Transverse colon (tissue), 4 donors: ENCODE measurements around the gene CELF4. TPM values are rescaled to one million over a fixed set of nuclear protein-coding genes. Genes with fewer than 3 reads are reported as not detected.
A peak's percentile ranks its signal among the peaks of the same experiment; 100 is the strongest.

Experiments used
- DNase-seq: peaks from one replicate; pipeline ENCODE4 v3.0.0-alpha.2; 2019
- H3K27ac ChIP-seq, 4 donors: fragments of 200-600 bp; sonication (generic); 2 replicates each; pipeline ENCODE4 v1.5.1; 2016 to 2018; ENCODE audit warnings: inconsistent platforms in 4 of 4
- H3K27me3 ChIP-seq: fragments of 200-600 bp; sonication (generic); 2 replicates; pipeline ENCODE4 v1.5.1; 2017; ENCODE audit warnings: inconsistent platforms
- H3K36me3 ChIP-seq, 4 donors: fragments of 200-600 bp; sonication (generic); 2 replicates each; pipeline ENCODE4 v1.5.1; 2017 to 2019; ENCODE audit warnings: inconsistent platforms in 4 of 4
- H3K4me1 ChIP-seq, 4 donors: fragments of 200-600 bp; sonication (generic); 2 replicates each; pipeline ENCODE4 v1.5.1; 2017 to 2020; ENCODE audit warnings: inconsistent platforms in 4 of 4
- H3K4me3 ChIP-seq, 4 donors: fragments of 200-600 bp; sonication (generic); 1 replicate in 1 of 4; 2 replicates in 3 of 4; pipeline versions ENCODE4 v1.5.1 to v1.6.1; 2017 to 2019; ENCODE audit warnings: inconsistent platforms in 4 of 4
- H3K9me3 ChIP-seq, 2 donors: fragments of 200-600 bp; sonication (generic); 2 replicates each; pipeline ENCODE4 v1.5.1; 2017 to 2019; ENCODE audit warnings: inconsistent platforms in 2 of 2
- EP300 ChIP-seq: sonication (generic); formaldehyde crosslinking; IDR thresholded peaks from one replicate; pipeline ENCODE4 v1.6.1; 2017; ENCODE audit warnings: antibody characterized with exemption, low read depth
- POLR2A ChIP-seq: fragments of 450-650 bp; IDR thresholded peaks from one replicate; pipeline ENCODE4 v1.6.1; 2016; ENCODE audit warnings: antibody characterized with exemption, mild to moderate bottlenecking, moderate library complexity
- POLR2AphosphoS5 ChIP-seq, 3 donors: sonication (generic); formaldehyde crosslinking; IDR thresholded peaks; one replicate each; pipeline ENCODE4 v1.6.1; 2016; ENCODE audit warnings: antibody characterized with exemption in 3 of 3
- WGBS, 2 donors: methylation state at CpG; one replicate each; pipeline ENCODE4 v1.1.5; 2018; ENCODE audit warnings: low coverage in 1 of 2; 5-methylcytosine and 5-hydroxymethylcytosine counted together
- in situ Hi-C, 4 donors: fragments of 200-750 bp; cut with MboI; loops; one replicate each; pipeline versions ENCODE4 v1.15.0 to v1.15.1; 2017; ENCODE audit warnings: low sequenced_read_pairs in 3 of 4, low pct_ligation_motif_present in 1 of 4, low pct_unique_long_range_greater_than_20kb in 1 of 4
- intact Hi-C: fragments of 100-400 bp; cut with DNase I; formaldehyde crosslinking; loops from one replicate; pipeline ENCODE4 v1.15.1; 2023; ENCODE audit warnings: low total_unique reads
- total RNA-seq, 4 donors: library from RNA; depleted of rRNA; stranded (reverse); fragments of >200 nt; gene quantifications; one replicate each; pipeline ENCODE4 v1.1.0, GENCODE V29; 2016
- TF ChIP-seq, protein P1 (sequence below), 5 experiments: fragments of 200-600 bp in 3 of 5; fragments of 450-650 bp in 2 of 5; sonication (generic) in 3 of 5; IDR thresholded peaks; 1 replicate in 2 of 5; 2 replicates in 3 of 5; pipeline ENCODE4 v1.5.1; 2016 to 2017; ENCODE audit warnings: antibody characterized with exemption in 5 of 5, inconsistent platforms in 3 of 5, mild to moderate bottlenecking in 2 of 5, moderate library complexity in 1 of 5

Gene CELF4
- total RNA-seq, 4 donors from 2014 or later = 0.14 to 0.75 TPM; not detected in 2

DNA sequence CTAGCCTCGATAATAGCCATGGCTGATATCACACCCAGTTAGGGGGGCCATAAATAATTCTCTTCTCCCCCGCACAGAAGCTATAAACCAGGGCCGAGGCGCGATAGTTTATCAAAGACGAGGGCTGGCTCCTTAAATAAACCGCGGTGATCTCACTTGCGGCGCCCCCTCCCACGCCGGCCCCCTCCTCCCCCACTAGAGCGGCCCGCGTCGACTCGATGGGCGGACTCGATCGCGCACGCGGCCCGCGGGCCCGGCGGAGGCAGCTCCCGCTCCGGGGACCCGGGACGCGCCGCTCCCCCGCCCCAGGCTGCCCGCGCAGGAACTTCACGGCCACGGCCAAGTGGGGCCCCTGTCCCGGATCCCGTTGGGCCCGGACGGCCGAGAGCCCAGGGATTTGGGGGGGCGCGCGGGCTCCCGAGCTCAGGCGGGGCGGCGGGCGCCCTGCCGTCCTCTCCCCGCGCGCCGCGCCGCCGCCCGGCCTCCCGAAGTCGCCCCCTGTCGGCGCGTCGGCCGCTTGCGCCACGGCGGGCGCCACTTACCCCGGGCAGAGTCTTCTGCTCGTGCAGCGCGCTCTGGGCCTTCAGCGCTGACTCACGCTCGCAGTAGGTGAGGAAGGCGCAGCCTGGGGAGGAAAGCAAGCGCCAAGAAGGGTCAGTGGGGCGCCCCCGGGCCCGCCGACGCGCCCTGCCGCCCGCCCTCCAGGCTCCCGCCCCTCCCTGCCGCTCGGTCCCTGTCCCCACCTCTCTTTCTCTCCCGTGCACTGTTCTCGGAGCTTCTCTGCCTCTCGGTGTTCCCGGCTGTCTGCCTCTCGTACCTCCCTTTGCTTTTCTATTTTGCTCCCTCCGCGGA, 80.4 kb downstream of the CELF4 start:
- in situ Hi-C loops = no loop called here
- no peak overlapping the region for H3K27ac ChIP-seq
- WGBS, 2 donors = 0 to 9% methylated on average over 4 to 50 of the region's 98 CpGs
- no peaks in the 10 kb centered on the region for H3K36me3 ChIP-seq
- no peaks in the 10 kb centered on the region for H3K9me3 ChIP-seq
- TF ChIP-seq POLR2A (no peak), EP300 (no peak), POLR2AphosphoS5 (IDR thresholded peaks at IDR 0.05) (no peak)
- TF ChIP-seq, protein P1, sequence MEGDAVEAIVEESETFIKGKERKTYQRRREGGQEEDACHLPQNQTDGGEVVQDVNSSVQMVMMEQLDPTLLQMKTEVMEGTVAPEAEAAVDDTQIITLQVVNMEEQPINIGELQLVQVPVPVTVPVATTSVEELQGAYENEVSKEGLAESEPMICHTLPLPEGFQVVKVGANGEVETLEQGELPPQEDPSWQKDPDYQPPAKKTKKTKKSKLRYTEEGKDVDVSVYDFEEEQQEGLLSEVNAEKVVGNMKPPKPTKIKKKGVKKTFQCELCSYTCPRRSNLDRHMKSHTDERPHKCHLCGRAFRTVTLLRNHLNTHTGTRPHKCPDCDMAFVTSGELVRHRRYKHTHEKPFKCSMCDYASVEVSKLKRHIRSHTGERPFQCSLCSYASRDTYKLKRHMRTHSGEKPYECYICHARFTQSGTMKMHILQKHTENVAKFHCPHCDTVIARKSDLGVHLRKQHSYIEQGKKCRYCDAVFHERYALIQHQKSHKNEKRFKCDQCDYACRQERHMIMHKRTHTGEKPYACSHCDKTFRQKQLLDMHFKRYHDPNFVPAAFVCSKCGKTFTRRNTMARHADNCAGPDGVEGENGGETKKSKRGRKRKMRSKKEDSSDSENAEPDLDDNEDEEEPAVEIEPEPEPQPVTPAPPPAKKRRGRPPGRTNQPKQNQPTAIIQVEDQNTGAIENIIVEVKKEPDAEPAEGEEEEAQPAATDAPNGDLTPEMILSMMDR (IDR thresholded peaks at IDR 0.05) = peak in 3 of 5 experiments; percentile 9 to 23 (median 22)
- peak; percentile 16 for DNase-seq
- peaks cover 71% of the 10 kb centered on the region for H3K27me3 ChIP-seq
- intact Hi-C loops = no loop called here
- H3K4me3 ChIP-seq = peak overlapping the region in 1 of 4 donors; percentile 39
- peaks cover 0 to 7% (median 3%) of the 10 kb centered on the region in 4 donors for H3K4me1 ChIP-seq

DNA sequence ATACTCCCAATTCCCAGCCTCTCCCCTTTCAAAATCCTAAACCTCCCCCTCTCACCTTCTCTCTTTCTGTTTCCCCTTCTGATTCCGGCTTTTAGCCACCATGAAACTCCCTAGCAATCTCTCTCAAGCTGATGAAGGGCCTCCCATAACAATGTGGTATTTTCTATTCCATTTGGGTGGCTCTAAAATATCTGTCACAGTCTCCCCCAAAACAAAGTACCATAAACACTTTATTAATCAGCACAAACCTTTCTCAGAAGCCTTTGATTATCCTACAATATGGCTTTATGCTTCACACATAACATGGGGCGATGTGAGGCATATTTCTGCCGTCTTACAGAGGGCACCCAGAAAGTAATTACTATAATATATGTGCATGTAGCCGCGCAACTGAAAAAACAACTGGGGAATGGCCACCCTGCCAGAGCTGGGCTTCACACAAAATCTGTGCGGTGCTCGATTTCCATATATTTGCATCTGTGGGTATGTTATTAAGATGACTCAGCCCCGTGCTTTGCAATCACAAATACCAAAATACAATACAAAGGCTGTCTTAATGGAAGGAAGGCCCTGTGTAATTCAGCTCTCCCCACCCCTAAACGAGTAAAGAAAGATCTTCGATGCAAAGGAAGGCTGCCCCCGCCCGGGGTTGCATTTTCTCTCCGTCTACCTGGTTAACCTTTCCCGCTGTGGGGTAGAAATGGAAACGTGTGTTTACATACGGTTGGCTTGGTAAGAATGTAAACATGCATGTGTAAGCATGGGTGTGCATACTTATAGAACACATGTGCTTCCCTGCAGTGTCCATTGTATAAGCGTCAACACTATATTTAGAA, 81.4 kb downstream of the CELF4 start:
- WGBS, 2 donors = 27 to 32% methylated on average over 5 to 17 of the region's 17 CpGs
- intact Hi-C loops = no loop called here
- no peaks in the 10 kb centered on the region for H3K36me3 ChIP-seq
- no peaks in the 10 kb centered on the region for H3K9me3 ChIP-seq
- no peak overlapping the region for H3K27ac ChIP-seq
- in situ Hi-C loops = no loop called here
- TF ChIP-seq EP300 = no peak
- TF ChIP-seq POLR2A = no peak
- TF ChIP-seq, protein P1 (IDR thresholded peaks at IDR 0.05) = no peak
- TF ChIP-seq POLR2AphosphoS5 (IDR thresholded peaks at IDR 0.05) = no peak
- H3K27me3 ChIP-seq = peaks cover 61% of the 10 kb centered on the region
- no peak overlapping the region for H3K4me3 ChIP-seq
- DNase-seq = no peak
- peaks cover 0 to 7% (median 3%) of the 10 kb centered on the region in 4 donors for H3K4me1 ChIP-seq

DNA sequence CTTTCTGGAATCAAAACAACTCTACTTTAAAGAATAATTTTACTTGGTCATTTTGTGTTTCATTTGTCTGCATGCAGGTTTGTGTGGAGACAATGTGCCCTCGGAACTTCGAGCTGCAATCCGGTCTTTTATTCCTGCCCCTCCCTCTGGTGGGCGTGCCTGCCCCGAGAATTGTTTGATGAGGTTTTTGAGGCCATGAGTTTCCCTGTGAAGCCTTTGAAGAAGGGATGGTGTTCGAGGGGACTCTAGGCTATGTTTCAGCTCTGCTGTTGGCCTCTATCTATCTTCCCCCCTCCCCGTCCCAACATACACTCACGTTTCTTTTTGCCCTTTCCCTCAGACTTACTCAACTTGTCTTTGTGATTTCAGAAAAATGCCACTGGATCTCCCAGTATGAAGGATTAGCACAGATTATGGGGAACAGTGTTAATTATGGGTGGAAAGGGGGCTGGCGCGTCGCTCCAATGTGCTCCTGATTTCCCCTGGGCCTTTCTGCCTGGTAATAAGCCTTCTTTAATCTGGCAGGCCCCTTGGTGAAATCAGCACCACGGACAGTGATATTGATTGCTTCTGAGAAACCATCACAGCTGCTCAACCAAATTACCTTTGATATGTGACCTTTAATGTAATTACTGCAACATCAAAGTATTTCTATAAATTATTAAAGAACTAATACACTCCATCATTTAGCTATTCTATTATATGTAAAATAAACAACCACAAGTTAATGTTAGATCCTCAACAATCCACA, 82.2 kb downstream of the CELF4 start:
- 30 to 38% methylated on average over 9 to 12 of the region's 12 CpGs for WGBS, 2 donors
- Histone ChIP-seq H3K9me3 (no peaks in the 10 kb centered on the region), H3K27me3 (peaks cover 53% of the 10 kb centered on the region), H3K36me3 (no peaks in the 10 kb centered on the region), H3K4me3 (no peak overlapping the region), H3K27ac (no peak overlapping the region), H3K4me1 (peaks cover 0 to 7% (median 3%) of the 10 kb centered on the region in 4 donors)
- intact Hi-C loops = no loop called here
- TF ChIP-seq, protein P1 (IDR thresholded peaks at IDR 0.05) = no peak
- TF ChIP-seq POLR2AphosphoS5 (IDR thresholded peaks at IDR 0.05) (no peak), EP300 (no peak), POLR2A (no peak)
- DNase-seq = no peak
- in situ Hi-C loops = no loop called here

DNA sequence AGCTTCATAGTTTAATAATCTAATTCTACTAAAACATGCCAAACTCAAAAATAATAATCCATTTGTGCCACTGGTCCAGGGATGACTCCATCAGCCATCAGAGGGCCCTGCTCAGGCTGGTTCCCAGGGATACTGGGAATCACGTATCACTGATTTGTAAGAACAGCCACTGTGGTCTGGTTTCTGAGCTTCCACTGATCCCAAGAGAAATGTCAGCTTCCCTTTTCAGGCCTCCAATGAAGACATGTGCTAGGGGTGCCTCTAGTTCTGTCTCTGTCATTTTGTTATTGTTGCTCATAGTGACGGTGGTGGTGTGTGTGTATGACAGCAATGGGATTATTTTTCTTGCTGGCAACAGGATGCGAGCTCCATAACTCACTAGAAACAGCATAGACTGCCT, 83.2 kb downstream of the CELF4 start:
- in situ Hi-C loops (no loop called here), intact Hi-C loops (no loop called here)
- H3K4me3 ChIP-seq = no peak overlapping the region
- H3K4me1 ChIP-seq = peaks cover 0 to 7% (median 3%) of the 10 kb centered on the region in 4 donors
- 50 to 86% methylated on average over 2 to 3 of the region's 3 CpGs for WGBS, 2 donors
- no peaks in the 10 kb centered on the region for H3K9me3 ChIP-seq
- no peak for TF ChIP-seq POLR2AphosphoS5 (IDR thresholded peaks at IDR 0.05)
- TF ChIP-seq POLR2A = no peak
- TF ChIP-seq, protein P1 (IDR thresholded peaks at IDR 0.05) = no peak
- no peak for TF ChIP-seq EP300
- peaks cover 43% of the 10 kb centered on the region for H3K27me3 ChIP-seq
- no peaks in the 10 kb centered on the region for H3K36me3 ChIP-seq
- DNase-seq = no peak
- no peak overlapping the region for H3K27ac ChIP-seq
